Measurements from ENCODE around the gene EML6.

DNA sequence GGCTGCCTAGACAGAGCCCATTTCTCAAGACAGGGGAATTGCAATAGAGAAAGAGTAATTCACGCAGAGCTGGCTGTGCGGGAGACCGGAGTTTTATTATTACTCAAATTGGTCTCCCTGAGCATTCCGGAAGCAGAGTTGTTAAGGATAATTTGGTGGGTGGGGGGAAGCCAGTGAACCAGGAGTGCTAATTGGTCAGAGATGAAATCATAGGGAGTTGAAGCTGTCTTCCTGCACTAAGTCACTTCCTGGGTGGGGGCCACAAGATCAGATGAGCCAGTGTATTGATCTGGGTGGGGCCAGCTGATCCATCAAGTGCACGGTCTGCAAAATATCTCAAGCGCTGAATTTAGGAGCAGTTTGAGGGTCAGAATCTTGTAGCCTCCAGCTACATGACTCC, 242.0 kb downstream of the EML6 start:
- TF ChIP-seq POLR2A (IDR thresholded peaks at IDR 0.05; ENCODE audit: low read depth, low read length) (no peak), CTCF (IDR thresholded peaks at IDR 0.05 in 2 of 3, conservative IDR thresholded peaks at IDR 0.05 in 1 of 3; ENCODE audit: control insufficient read depth in 2 of 3, extremely low read depth in 1 of 3, insufficient read depth in 1 of 3, low read depth in 3 of 3, low read length in 3 of 3) (no peak), NFIC (IDR thresholded peaks at IDR 0.05; ENCODE audit: low read depth, low read length) (no peak), TCF12 (IDR thresholded peaks at IDR 0.05; ENCODE audit: low read depth, low read length) (no peak), POLR2AphosphoS5 (IDR thresholded peaks at IDR 0.05; ENCODE audit: low read length) (no peak)
- TF ChIP-seq, protein P1, sequence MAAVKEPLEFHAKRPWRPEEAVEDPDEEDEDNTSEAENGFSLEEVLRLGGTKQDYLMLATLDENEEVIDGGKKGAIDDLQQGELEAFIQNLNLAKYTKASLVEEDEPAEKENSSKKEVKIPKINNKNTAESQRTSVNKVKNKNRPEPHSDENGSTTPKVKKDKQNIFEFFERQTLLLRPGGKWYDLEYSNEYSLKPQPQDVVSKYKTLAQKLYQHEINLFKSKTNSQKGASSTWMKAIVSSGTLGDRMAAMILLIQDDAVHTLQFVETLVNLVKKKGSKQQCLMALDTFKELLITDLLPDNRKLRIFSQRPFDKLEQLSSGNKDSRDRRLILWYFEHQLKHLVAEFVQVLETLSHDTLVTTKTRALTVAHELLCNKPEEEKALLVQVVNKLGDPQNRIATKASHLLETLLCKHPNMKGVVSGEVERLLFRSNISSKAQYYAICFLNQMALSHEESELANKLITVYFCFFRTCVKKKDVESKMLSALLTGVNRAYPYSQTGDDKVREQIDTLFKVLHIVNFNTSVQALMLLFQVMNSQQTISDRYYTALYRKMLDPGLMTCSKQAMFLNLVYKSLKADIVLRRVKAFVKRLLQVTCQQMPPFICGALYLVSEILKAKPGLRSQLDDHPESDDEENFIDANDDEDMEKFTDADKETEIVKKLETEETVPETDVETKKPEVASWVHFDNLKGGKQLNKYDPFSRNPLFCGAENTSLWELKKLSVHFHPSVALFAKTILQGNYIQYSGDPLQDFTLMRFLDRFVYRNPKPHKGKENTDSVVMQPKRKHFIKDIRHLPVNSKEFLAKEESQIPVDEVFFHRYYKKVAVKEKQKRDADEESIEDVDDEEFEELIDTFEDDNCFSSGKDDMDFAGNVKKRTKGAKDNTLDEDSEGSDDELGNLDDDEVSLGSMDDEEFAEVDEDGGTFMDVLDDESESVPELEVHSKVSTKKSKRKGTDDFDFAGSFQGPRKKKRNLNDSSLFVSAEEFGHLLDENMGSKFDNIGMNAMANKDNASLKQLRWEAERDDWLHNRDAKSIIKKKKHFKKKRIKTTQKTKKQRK (IDR thresholded peaks at IDR 0.05; ENCODE audit: low read depth, low read length): no peak

All from GM12878 (cell line).